A673 (cell line): ENCODE results near the gene PARVA. TPM values are rescaled to one million over a fixed set of nuclear protein-coding genes. Genes with fewer than 3 reads are reported as not detected.

ENCODE experiments used
- BruUV-seq: library from RNA; stranded (reverse); fragments of 400-500 nt; replicated peaks from 2 replicates; lab custom pipeline; 2021; lab: Mats Ljungman, UMichigan
- CTCF ChIA-PET: fragments of 300-600 bp; sonication (Branson Sonifier 250); formaldehyde crosslinking; loops from one replicate; lab custom pipeline; 2022; ENCODE audit warnings: antibody characterized with exemption; lab: Charles Lee
- POLR2A ChIA-PET: fragments of 300-600 bp; sonication (Branson Sonifier 250); formaldehyde crosslinking; loops from one replicate; lab custom pipeline; 2022; ENCODE audit warnings: antibody characterized with exemption; ENCODE audit not compliant: low non-redundant PET; lab: Charles Lee
- DNase-seq: peaks from one replicate; pipeline ENCODE4 v3.0.0-alpha.2; 2015; ENCODE audit warnings: low spot score
- H3K27ac ChIP-seq: fragments of 200-600 bp; sonication (generic); 2 replicates; pipeline ENCODE4 v1.5.1; 2016; ENCODE audit warnings: mixed run types, low read depth, mild to moderate bottlenecking, mixed read lengths, antibody characterized with exemption, low read length; ENCODE audit not compliant: poor library complexity, severe bottlenecking
- H3K27me3 ChIP-seq: fragments of 200-600 bp; sonication (generic); replicated peaks from 2 replicates; pipeline ENCODE4 v1.6.1; 2017; ENCODE audit warnings: mixed run types, low read depth, mild to moderate bottlenecking, mixed read lengths, antibody characterized with exemption, low read length; ENCODE audit not compliant: insufficient read depth, poor library complexity
- H3K36me3 ChIP-seq: fragments of 200-600 bp; sonication (generic); 2 replicates; pipeline ENCODE4 v1.6.1; 2016; ENCODE audit warnings: mixed run types, mild to moderate bottlenecking, mixed read lengths, antibody characterized with exemption, low read length; ENCODE audit not compliant: insufficient read depth, poor library complexity, severe bottlenecking
- H3K4me1 ChIP-seq: fragments of 200-600 bp; sonication (generic); 2 replicates; pipeline ENCODE4 v1.6.1; 2017; ENCODE audit warnings: mixed run types, mild to moderate bottlenecking, mixed read lengths, antibody characterized with exemption, low read length; ENCODE audit not compliant: insufficient read depth, poor library complexity, severe bottlenecking
- H3K4me3 ChIP-seq: fragments of 200-600 bp; sonication (generic); 2 replicates; pipeline ENCODE4 v1.5.1; 2016; ENCODE audit warnings: low read depth, mixed run types, mild to moderate bottlenecking, mixed read lengths, low read length; ENCODE audit not compliant: poor library complexity, severe bottlenecking
- H3K9me3 ChIP-seq: fragments of 200-600 bp; sonication (generic); 2 replicates; pipeline ENCODE4 v1.6.1; 2016; ENCODE audit warnings: mixed run types, low read depth, mild to moderate bottlenecking, mixed read lengths, antibody characterized with exemption, low read length; ENCODE audit not compliant: poor library complexity, severe bottlenecking
- EZH2 ChIP-seq: fragments of 200-600 bp; sonication (generic); IDR thresholded peaks from 2 replicates; pipeline ENCODE4 v1.6.1; 2017; ENCODE audit warnings: borderline replicate concordance, low read depth, mild to moderate bottlenecking, mixed read lengths, antibody characterized with exemption, low read length; ENCODE audit not compliant: poor library complexity, severe bottlenecking
- intact Hi-C: fragments of 100-400 bp; cut with micrococcal nuclease; formaldehyde crosslinking; loops from one replicate; pipeline ENCODE4 v1.10.0; 2022; ENCODE audit not compliant: unreplicated experiment
- total RNA-seq: library from RNA; stranded (reverse); gene quantifications from 2 replicates; pipeline ENCODE4 v1.2.3, GENCODE V29; 2021
- TF ChIP-seq, protein P1 (sequence below): fragments of 300-800, 200-600 bp; sonication (generic); conservative IDR thresholded peaks from 2 replicates; pipeline ENCODE4 v1.5.1; 2017; ENCODE audit warnings: low read depth, mild to moderate bottlenecking, antibody characterized with exemption, low read length, moderate library complexity, mixed read lengths

The PARVA gene
- total RNA-seq, 1 experiment from 2014 or later: 15.2 TPM

DNA sequence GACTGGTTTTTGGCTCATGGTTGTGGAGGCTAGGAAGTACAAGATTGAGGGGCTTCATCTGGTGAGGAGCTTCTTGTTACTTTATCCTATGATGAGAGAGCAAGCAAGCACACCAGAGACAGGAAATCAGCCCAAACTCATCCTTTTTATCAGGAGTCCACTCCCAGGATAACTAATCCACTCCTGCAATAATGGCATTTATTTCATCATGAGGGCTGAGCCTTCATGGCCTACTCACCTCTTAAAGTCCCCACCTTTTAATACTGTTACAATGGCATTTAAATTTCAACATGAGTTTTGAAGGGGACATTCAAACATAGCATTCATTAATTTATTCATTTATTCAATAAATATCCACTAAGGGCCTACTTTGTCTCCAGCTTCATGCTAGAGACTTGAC is 60.9 kb downstream of the PARVA start:
- ChIA-PET CTCF (no interaction called here), POLR2A (no interaction called here)
- no peaks in the 10 kb centered on the region for H3K36me3 ChIP-seq
- DNase-seq: no peak
- H3K4me1 ChIP-seq: peaks cover 27% of the 10 kb centered on the region
- intact Hi-C loops: no loop called here
- H3K27me3 ChIP-seq: no peaks in the 10 kb centered on the region
- no peak overlapping the region for H3K27ac ChIP-seq
- no TSS peak for BruUV-seq
- no peak for TF ChIP-seq EZH2
- TF ChIP-seq, protein P1, sequence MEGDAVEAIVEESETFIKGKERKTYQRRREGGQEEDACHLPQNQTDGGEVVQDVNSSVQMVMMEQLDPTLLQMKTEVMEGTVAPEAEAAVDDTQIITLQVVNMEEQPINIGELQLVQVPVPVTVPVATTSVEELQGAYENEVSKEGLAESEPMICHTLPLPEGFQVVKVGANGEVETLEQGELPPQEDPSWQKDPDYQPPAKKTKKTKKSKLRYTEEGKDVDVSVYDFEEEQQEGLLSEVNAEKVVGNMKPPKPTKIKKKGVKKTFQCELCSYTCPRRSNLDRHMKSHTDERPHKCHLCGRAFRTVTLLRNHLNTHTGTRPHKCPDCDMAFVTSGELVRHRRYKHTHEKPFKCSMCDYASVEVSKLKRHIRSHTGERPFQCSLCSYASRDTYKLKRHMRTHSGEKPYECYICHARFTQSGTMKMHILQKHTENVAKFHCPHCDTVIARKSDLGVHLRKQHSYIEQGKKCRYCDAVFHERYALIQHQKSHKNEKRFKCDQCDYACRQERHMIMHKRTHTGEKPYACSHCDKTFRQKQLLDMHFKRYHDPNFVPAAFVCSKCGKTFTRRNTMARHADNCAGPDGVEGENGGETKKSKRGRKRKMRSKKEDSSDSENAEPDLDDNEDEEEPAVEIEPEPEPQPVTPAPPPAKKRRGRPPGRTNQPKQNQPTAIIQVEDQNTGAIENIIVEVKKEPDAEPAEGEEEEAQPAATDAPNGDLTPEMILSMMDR: no peak
- H3K4me3 ChIP-seq: no peak overlapping the region
- H3K9me3 ChIP-seq: no peaks in the 10 kb centered on the region

DNA sequence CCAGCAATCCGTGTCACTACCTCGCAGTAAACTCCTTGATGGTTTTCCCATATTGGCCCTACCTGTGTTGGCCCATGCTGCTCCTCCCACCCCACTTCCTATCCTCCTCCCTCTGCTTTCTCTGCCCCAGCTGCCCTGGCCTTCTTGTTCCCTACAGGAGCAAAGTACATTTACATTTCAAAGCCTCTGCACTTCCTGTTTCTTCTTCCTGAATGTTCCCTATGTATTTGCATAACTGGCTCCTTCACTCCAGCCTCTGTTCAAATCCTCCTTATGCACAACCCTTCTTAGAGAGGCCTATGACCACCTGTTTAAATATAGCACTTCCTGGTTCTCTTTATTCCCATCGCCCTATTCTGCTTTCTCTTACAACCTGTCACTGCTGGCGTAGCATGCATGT is 62.2 kb downstream of the PARVA start:
- Histone ChIP-seq H3K4me1 (peaks cover 16% of the 10 kb centered on the region), H3K4me3 (no peak overlapping the region), H3K36me3 (no peaks in the 10 kb centered on the region), H3K27ac (no peak overlapping the region), H3K27me3 (no peaks in the 10 kb centered on the region), H3K9me3 (no peaks in the 10 kb centered on the region)
- CTCF ChIA-PET: no interaction called here
- TF ChIP-seq EZH2: no peak
- TF ChIP-seq, protein P1: no peak
- no peak for DNase-seq
- intact Hi-C loops: no loop called here
- POLR2A ChIA-PET: no interaction called here
- no TSS peak for BruUV-seq

DNA sequence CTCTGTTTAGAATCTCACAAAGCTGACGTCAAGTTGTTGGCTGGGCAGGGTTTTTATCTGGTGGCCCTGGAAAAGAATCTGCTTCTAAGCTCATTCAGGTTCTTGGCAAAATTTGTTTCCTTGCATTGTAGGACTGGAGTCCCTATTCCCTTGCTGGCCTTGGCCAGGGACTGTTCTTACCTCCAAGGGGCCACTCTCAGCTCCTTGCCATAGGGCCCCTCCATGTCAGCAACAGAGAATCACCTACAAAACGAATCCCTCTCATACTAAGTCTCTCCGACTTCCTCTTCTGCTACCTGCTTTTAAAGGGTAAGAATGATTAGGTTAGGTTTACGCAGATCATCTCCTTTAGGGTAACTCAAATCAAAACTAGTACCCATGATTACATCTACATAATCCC is 63.2 kb downstream of the PARVA start:
- no peaks in the 10 kb centered on the region for H3K36me3 ChIP-seq
- H3K4me3 ChIP-seq: no peak overlapping the region
- ChIA-PET CTCF (no interaction called here), POLR2A (no interaction called here)
- peaks cover 16% of the 10 kb centered on the region for H3K4me1 ChIP-seq
- TF ChIP-seq, protein P1: no peak
- no peak for TF ChIP-seq EZH2
- peak overlapping the region; percentile 67 for H3K27ac ChIP-seq
- no peaks in the 10 kb centered on the region for H3K27me3 ChIP-seq
- no peaks in the 10 kb centered on the region for H3K9me3 ChIP-seq
- no TSS peak for BruUV-seq
- intact Hi-C loops: no loop called here
- DNase-seq: no peak
